ENCODE measurements around the gene RPL18A. TPM values are rescaled to one million over a fixed set of nuclear protein-coding genes. Genes with fewer than 3 reads are reported as not detected.

RPL18A gene
- total and polyA plus RNA-seq, 2 of the 13 experiments (the other 11 are each of a cell fraction or from before 2014, with no cell fraction given): 1,471 to 2,004 TPM

- TF ChIP-seq ATF6 (CRISPR knock-in tag; conservative IDR thresholded peaks at IDR 0.05): no peak
- TF ChIP-seq SCMH1 (CRISPR knock-in tag; IDR thresholded peaks at IDR 0.05; ENCODE audit: borderline replicate concordance): no peak
- TF ChIP-seq TBX3 (IDR thresholded peaks at IDR 0.05; ENCODE audit: borderline replicate concordance): no peak
- 0 out of 2 replicates have a peak, but pooled peaks have one; percentile 19 for TF ChIP-seq NCOA2 (CRISPR knock-in tag; IDR thresholded peaks at IDR 0.05)
- no peak for TF ChIP-seq MLXIP (CRISPR knock-in tag; IDR thresholded peaks at IDR 0.05; ENCODE audit: borderline replicate concordance)
- TF ChIP-seq RFX5 (IDR thresholded peaks at IDR 0.05; ENCODE audit: low read depth, low read length): peak; percentile 35; the same call in 1 of the 2 replicates
- no peak for TF ChIP-seq ATRX (CRISPR knock-in tag; IDR thresholded peaks at IDR 0.05; ENCODE audit: borderline replicate concordance)
- no peak for TF ChIP-seq ZBTB7A (CRISPR knock-in tag; IDR thresholded peaks at IDR 0.05)
- no peak for TF ChIP-seq CERS6 (CRISPR knock-in tag; IDR thresholded peaks at IDR 0.05)
- TF ChIP-seq ZNF414 (CRISPR knock-in tag; IDR thresholded peaks at IDR 0.05): no peak
- no peak for TF ChIP-seq NR1H2 (CRISPR knock-in tag; IDR thresholded peaks at IDR 0.05; ENCODE audit: borderline replicate concordance, low read depth)
- no peak for TF ChIP-seq GATA4 (IDR thresholded peaks at IDR 0.05; ENCODE audit: borderline replicate concordance, low read depth)
- TF ChIP-seq SOX5 (CRISPR knock-in tag; IDR thresholded peaks at IDR 0.05; ENCODE audit: borderline replicate concordance): peak; percentile 14; the same call in 1 of the 2 replicates
- TF ChIP-seq TFDP1 (CRISPR knock-in tag; IDR thresholded peaks at IDR 0.05; ENCODE audit: borderline replicate concordance): peak; percentile 13; the same call in 1 of the 2 replicates
- no peak for TF ChIP-seq ZBTB44 (CRISPR knock-in tag; IDR thresholded peaks at IDR 0.05)
- no peak for TF ChIP-seq SKIL (CRISPR knock-in tag; IDR thresholded peaks at IDR 0.05; ENCODE audit: borderline replicate concordance)
Measured at GRCh38 chr19:17859533-17860330, at the start of gene RPL18A (continued).

Measured in HepG2 (cell line).